ENCODE data around the gene SEMA4F. TPM values are rescaled to one million over a fixed set of nuclear protein-coding genes. Genes with fewer than 3 reads are reported as not detected.

The SEMA4F gene
- total and polyA plus RNA-seq, 2 experiments from 2014 or later = 4.2 to 5.9 TPM

DNA sequence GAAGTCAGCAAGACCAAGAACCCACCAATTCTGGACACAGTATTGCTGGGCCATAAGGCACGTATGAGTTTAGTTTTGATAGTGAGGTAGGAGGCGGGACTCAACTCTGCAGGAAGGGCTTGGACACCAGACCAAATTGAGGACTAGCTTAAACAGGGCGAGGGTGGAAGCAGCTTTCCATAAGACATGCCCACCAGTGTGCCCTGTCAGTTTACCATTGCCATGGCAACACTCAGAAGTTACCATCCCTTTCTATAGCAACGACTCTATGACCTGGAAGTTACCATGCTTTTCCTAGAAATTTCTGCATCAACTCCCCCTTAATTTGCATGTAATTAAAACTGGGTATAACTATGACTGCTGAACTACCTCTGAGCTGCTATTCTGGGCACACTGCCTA is 8.7 kb upstream of the SEMA4F start:
- no peak overlapping the region for H3K27ac ChIP-seq
- no peak overlapping the region for H3K4me3 ChIP-seq
- H3K27me3 ChIP-seq (replicated peaks; ENCODE audit: insufficient read depth) = peaks cover 20% of the 10 kb centered on the region
- no peak overlapping the region for H3K4me2 ChIP-seq (ENCODE audit: unreplicated experiment)
- no peak overlapping the region for H2AFZ ChIP-seq
- DNase-seq = no peak
- H3K36me3 ChIP-seq (ENCODE audit: low read depth) = no peaks in the 10 kb centered on the region
- no peaks in the 10 kb centered on the region; the same call in 1 of the 2 replicates for H3F3A ChIP-seq (ENCODE audit: insufficient read depth)
- in situ Hi-C loops (cut with MboI) = no loop called here
- H3K9me2 ChIP-seq (ENCODE audit: insufficient read depth) = no peaks in the 10 kb centered on the region
- no peaks in the 10 kb centered on the region for H4K20me1 ChIP-seq (ENCODE audit: insufficient read depth)
- H3K4me1 ChIP-seq (ENCODE audit: insufficient read depth) = no peaks in the 10 kb centered on the region
- no peak overlapping the region for H3K9ac ChIP-seq
- no peaks in the 10 kb centered on the region for H3K79me2 ChIP-seq (ENCODE audit: insufficient read depth)
- TF ChIP-seq EZH2phosphoT487 (IDR thresholded peaks at IDR 0.05; ENCODE audit: insufficient read depth, low read depth) (no peak), EZH2 (IDR thresholded peaks at IDR 0.05; ENCODE audit: insufficient read depth, poor library complexity, severe bottlenecking) (no peak)
- WGBS, 2 experiments (ENCODE audit: low coverage in 1 of 2, low lambda C conversion rate in 2 of 2, missing lambda C conversion rate in 2 of 2) = 62 to 63% methylated on average over 4 of the region's 4 CpGs
- no peaks in the 10 kb centered on the region for H3K9me3 ChIP-seq (ENCODE audit: low read depth)

DNA sequence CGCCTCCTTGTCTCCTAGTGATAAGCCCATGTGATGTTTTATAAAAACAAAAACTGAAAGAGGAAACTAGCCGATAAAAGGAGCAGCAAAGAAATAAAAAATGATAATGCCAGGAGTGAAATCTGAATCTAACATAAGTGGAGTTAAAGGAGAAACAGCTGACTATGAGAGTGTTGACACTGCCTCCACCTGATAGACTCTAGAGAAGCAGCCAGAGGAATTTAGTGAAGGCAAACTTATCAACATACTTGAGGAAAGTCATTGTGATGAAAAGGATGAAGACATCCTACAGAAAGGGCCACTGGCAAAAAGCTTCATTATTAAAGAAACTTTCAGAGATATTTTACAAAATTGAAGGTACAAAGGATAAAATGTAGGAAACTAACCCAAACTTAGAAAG is 7.8 kb upstream of the SEMA4F start:
- no peaks in the 10 kb centered on the region for H3K9me2 ChIP-seq (ENCODE audit: insufficient read depth)
- peaks cover 18% of the 10 kb centered on the region for H3K27me3 ChIP-seq (replicated peaks; ENCODE audit: insufficient read depth)
- H3K36me3 ChIP-seq (ENCODE audit: low read depth) = no peaks in the 10 kb centered on the region
- H3K4me2 ChIP-seq (ENCODE audit: unreplicated experiment) = no peak overlapping the region
- in situ Hi-C loops (cut with MboI) = no loop called here
- DNase-seq = no peak
- no peaks in the 10 kb centered on the region for H3K4me1 ChIP-seq (ENCODE audit: insufficient read depth)
- H4K20me1 ChIP-seq (ENCODE audit: insufficient read depth) = no peaks in the 10 kb centered on the region
- no peak overlapping the region for H2AFZ ChIP-seq
- whole genome bisulfite sequencing, 2 experiments (ENCODE audit: low coverage in 1 of 2, low lambda C conversion rate in 2 of 2, missing lambda C conversion rate in 2 of 2) = 25 to 54% methylated on average over 2 of the region's 2 CpGs
- H3K9me3 ChIP-seq (ENCODE audit: low read depth) = no peaks in the 10 kb centered on the region
- H3K27ac ChIP-seq = no peak overlapping the region
- H3K9ac ChIP-seq = no peak overlapping the region
- no peak overlapping the region for H3K4me3 ChIP-seq
- no peaks in the 10 kb centered on the region for H3K79me2 ChIP-seq (ENCODE audit: insufficient read depth)
- no peak for TF ChIP-seq EZH2phosphoT487 (IDR thresholded peaks at IDR 0.05; ENCODE audit: insufficient read depth, low read depth)
- TF ChIP-seq EZH2 (IDR thresholded peaks at IDR 0.05; ENCODE audit: insufficient read depth, poor library complexity, severe bottlenecking) = no peak
- no peaks in the 10 kb centered on the region; the same call in 1 of the 2 replicates for H3F3A ChIP-seq (ENCODE audit: insufficient read depth)

DNA sequence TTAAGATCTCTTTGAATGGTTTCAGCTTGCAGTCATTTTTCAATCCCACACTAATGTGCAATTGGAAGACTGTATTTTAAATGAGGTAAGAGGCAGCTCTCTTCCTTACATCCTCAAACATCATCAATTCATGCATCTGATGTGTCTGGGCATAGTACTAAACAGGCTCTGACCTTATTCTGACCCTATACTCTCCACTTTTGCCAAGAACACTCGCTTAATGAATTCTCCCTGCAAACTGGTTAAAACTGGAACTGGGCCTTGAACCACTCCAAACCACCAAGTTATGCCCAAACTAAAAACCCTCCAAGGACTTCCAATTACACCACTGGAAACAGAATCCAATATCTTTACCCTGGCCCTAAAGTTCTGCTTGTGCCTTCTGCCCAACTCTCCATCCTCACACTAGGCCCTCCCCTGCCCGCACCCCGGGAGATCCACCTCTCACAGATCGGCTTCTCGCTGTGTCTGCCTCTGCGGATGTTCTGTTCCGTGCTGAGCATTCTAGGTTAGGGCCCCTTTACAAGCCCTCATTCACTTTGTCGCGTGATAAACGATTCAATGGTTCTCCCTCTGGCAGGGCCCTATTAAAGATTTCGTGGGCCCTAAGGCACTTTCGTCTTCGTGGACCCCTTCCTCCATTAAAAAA is 7.1 kb upstream of the SEMA4F start:
- no peaks in the 10 kb centered on the region for H3K9me3 ChIP-seq (ENCODE audit: low read depth)
- no peaks in the 10 kb centered on the region for H3K79me2 ChIP-seq (ENCODE audit: insufficient read depth)
- in situ Hi-C loops (cut with MboI) = no loop called here
- peaks cover 14% of the 10 kb centered on the region for H3K27me3 ChIP-seq (replicated peaks; ENCODE audit: insufficient read depth)
- H3F3A ChIP-seq (ENCODE audit: insufficient read depth) = no peaks in the 10 kb centered on the region; the same call in 1 of the 2 replicates
- H3K9me2 ChIP-seq (ENCODE audit: insufficient read depth) = no peaks in the 10 kb centered on the region
- H3K9ac ChIP-seq = no peak overlapping the region
- H2AFZ ChIP-seq = no peak overlapping the region
- no peak overlapping the region for H3K4me3 ChIP-seq
- no peak for DNase-seq
- no peak overlapping the region for H3K27ac ChIP-seq
- 90 to 94% methylated on average over 13 of the region's 13 CpGs for WGBS, 2 experiments (ENCODE audit: low coverage in 1 of 2, low lambda C conversion rate in 2 of 2, missing lambda C conversion rate in 2 of 2)
- TF ChIP-seq EZH2 (IDR thresholded peaks at IDR 0.05; ENCODE audit: insufficient read depth, poor library complexity, severe bottlenecking) (no peak), EZH2phosphoT487 (IDR thresholded peaks at IDR 0.05; ENCODE audit: insufficient read depth, low read depth) (no peak)
- H3K36me3 ChIP-seq (ENCODE audit: low read depth) = no peaks in the 10 kb centered on the region
- H4K20me1 ChIP-seq (ENCODE audit: insufficient read depth) = no peaks in the 10 kb centered on the region
- no peaks in the 10 kb centered on the region for H3K4me1 ChIP-seq (ENCODE audit: insufficient read depth)
- no peak overlapping the region for H3K4me2 ChIP-seq (ENCODE audit: unreplicated experiment)

DNA sequence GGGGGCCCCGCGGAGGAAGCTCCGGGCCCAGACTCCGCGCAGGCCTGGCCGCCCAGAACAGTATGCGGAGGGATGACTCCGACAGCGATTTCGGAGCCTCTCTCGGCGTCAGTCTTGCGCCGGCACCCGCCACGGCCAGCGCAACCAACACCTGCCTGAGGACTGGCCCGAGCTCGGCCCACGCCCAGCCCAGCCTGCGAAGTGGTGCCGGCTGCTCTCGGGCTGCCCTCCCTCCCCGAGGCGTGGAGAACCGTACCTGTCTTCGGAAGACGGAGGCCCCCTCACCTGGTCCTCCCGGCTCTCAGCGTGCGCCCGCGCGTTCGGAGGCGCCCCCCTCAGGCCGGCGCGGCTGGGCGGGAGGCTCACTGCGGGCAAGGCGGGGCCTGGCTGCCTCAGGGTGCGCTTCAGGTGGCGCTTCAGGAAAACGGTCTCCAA is 6.0 kb upstream of the SEMA4F start, which contains the start of gene M1AP:
TSS of gene M1AP (minus strand) at position 322 of the 435 bp plus-strand sequence. CDS start 8,055 bp downstream, outside the sequence.
- peak within 1 kb of the TSS; percentile 53 for H2AFZ ChIP-seq
- no peaks in the 10 kb centered on the region for H3K9me3 ChIP-seq (ENCODE audit: low read depth)
- no peak for DNase-seq
- H3K79me2 ChIP-seq (ENCODE audit: insufficient read depth) = no peaks in the 10 kb centered on the region
- no peak within 1 kb of the TSS for H3K4me3 ChIP-seq
- H3K27ac ChIP-seq = no peak within 1 kb of the TSS
- H3K9me2 ChIP-seq (ENCODE audit: insufficient read depth) = no peaks in the 10 kb centered on the region
- peaks cover 14% of the 10 kb centered on the region for H3K27me3 ChIP-seq (replicated peaks; ENCODE audit: insufficient read depth)
- H3K4me1 ChIP-seq (ENCODE audit: insufficient read depth) = no peaks in the 10 kb centered on the region
- H3K36me3 ChIP-seq (ENCODE audit: low read depth) = no peaks in the 10 kb centered on the region
- in situ Hi-C loops (cut with MboI) = no loop called here
- H3F3A ChIP-seq (ENCODE audit: insufficient read depth) = no peaks in the 10 kb centered on the region; the same call in 1 of the 2 replicates
- WGBS, 2 experiments (ENCODE audit: low coverage in 1 of 2, low lambda C conversion rate in 2 of 2, missing lambda C conversion rate in 2 of 2) = 17 to 35% methylated on average over 25 to 33 of the region's 45 CpGs
- no peak within 1 kb of the TSS for H3K9ac ChIP-seq
- peak within 1 kb of the TSS; percentile 7 for H3K4me2 ChIP-seq (ENCODE audit: unreplicated experiment)
- TF ChIP-seq EZH2phosphoT487 (IDR thresholded peaks at IDR 0.05; ENCODE audit: insufficient read depth, low read depth) (no peak), EZH2 (IDR thresholded peaks at IDR 0.05; ENCODE audit: insufficient read depth, poor library complexity, severe bottlenecking) (no peak)
- H4K20me1 ChIP-seq (ENCODE audit: insufficient read depth) = no peaks in the 10 kb centered on the region
